HUES48 (cell line): ENCODE measurements around the gene PLA2G10.
"Not testable (repeated sequence)": the region's sequence is repeated elsewhere in the genome, so short reads cannot be mapped to it uniquely, and the experiment has no call there.

Experiments
- H3K27ac ChIP-seq: one replicate; pipeline ENCODE4 v1.7.0; 2013; ENCODE audit warnings: low read depth, low read length, inconsistent platforms
- H3K27me3 ChIP-seq: 2 replicates; pipeline ENCODE4 v1.6.1; 2013; ENCODE audit warnings: mild to moderate bottlenecking, low read length; ENCODE audit not compliant: control insufficient read depth, insufficient read depth
- H3K36me3 ChIP-seq: 2 replicates; pipeline ENCODE4 v1.6.1; 2013; ENCODE audit warnings: low read length; ENCODE audit not compliant: control insufficient read depth, insufficient read depth
- H3K4me1 ChIP-seq: 2 replicates; pipeline ENCODE4 v1.6.1; 2013; ENCODE audit warnings: mild to moderate bottlenecking, low read length; ENCODE audit not compliant: control insufficient read depth, insufficient read depth
- H3K4me3 ChIP-seq: 2 replicates; pipeline ENCODE4 v1.5.1; 2013; ENCODE audit warnings: mild to moderate bottlenecking, low read depth, low read length
- H3K9ac ChIP-seq: 2 replicates; pipeline ENCODE4 v1.6.1; 2013; ENCODE audit warnings: mild to moderate bottlenecking, low read depth, low read length, moderate library complexity
- H3K9me3 ChIP-seq: 2 replicates; pipeline ENCODE4 v1.6.1; 2013; ENCODE audit warnings: low read length; ENCODE audit not compliant: control insufficient read depth, insufficient read depth

Gene PLA2G10, protein sequence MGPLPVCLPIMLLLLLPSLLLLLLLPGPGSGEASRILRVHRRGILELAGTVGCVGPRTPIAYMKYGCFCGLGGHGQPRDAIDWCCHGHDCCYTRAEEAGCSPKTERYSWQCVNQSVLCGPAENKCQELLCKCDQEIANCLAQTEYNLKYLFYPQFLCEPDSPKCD

DNA sequence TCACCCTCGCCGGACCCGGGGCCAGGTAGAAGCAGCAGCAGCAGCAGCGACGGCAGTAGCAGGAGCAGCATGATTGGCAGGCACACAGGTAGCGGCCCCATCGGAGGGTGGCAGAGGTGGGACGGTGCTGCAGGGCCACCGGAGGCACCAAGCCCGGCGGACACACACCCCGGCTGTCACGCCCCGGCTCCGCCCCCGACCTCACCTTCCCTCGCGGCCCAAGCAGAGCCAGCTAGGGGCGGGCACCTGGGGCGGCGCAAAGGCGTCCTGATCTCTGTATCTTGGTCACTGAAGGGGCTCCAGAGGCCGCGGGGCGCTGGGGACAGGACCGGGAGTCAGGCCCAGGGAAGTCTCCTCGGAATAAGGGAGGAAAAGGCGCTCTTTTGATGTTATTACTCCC, at the start of gene PLA2G10:
PLA2G10 (minus strand) TSS at position 180 of the 400 bp plus-strand sequence; CDS start at position 101, 79 bp downstream.
- H3K9ac ChIP-seq, H3K4me1 ChIP-seq, H3K27me3 ChIP-seq, H3K9me3 ChIP-seq, H3K27ac ChIP-seq, H3K4me3 ChIP-seq, H3K36me3 ChIP-seq: not testable (repeated sequence)

DNA sequence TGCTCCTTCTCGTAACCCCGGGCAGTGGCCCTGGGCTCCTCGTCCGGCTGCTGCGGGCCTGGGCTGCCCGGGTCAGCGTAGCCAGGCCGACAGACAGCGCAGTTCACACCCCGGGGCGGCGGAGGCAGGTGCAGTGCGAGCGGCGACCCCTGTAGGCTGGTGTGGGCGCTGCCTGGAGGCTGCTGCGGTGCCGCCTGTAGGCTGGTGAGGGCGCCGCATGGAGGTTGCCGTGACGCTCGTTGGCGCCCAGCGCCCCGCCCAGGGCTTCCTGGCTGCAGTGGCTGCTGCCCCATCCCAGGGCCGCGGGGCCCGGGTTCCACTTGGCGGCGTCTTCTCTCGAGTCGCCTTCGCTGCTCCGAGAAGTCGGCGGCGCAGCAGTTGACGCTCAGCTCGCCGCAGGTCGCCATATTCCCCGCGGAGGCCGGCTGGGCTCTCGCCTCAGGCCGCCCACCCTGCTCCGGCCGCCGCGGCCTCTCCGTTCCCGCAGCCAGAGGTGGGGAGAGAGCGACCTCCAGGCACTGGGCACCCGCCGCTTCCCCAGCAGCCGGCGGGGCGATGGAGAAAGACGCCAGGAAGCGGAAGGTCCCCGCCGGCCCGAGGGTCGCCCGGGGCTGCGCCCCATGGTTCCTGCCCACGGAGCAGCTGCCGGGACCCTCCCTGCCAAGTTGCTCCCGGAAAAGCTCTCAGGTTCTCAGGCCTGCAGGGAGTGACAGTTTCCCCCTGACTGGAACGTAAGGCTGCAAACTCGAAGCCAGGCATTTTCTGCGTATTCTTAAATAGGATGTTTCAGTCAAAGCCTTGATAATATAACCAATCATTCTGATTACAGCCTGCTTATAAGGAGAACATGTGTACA, 48.4 kb upstream of the PLA2G10 start, which contains the start of gene NPIPA2:
NPIPA2 (plus strand) TSS at position 261 of the 856 bp plus-strand sequence. CDS start 5,533 bp downstream, outside the sequence.
- not testable (repeated sequence) for H3K36me3 ChIP-seq, H3K9me3 ChIP-seq

DNA sequence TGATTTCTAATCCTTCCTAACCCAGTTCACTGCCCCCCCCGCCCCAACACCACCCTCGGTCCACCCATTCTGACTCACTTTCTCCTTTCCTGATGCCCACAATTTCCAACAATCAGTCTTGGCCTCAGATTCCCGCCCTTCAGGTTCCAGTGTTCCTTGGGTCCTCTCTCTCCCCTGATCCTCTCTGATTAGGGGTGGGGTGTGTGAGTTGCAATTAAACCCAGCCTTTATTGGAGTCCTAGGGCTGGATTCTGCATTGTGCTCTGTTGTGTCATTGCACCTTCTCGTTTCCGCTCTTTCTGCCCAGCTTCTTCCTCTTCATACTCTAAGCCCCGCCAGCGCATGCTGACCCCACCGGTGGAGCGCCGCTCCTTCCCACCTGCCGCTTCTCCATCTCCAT, 47.7 kb upstream of the PLA2G10 start:
- H3K9ac ChIP-seq, H3K4me3 ChIP-seq, H3K4me1 ChIP-seq: not testable (repeated sequence)

More for the DNA sequence above, 48.4 kb upstream of the PLA2G10 start, which contains the start of gene NPIPA2:
- H3K4me3 ChIP-seq, H3K4me1 ChIP-seq, H3K27me3 ChIP-seq, H3K27ac ChIP-seq, H3K9ac ChIP-seq: not testable (repeated sequence)

DNA sequence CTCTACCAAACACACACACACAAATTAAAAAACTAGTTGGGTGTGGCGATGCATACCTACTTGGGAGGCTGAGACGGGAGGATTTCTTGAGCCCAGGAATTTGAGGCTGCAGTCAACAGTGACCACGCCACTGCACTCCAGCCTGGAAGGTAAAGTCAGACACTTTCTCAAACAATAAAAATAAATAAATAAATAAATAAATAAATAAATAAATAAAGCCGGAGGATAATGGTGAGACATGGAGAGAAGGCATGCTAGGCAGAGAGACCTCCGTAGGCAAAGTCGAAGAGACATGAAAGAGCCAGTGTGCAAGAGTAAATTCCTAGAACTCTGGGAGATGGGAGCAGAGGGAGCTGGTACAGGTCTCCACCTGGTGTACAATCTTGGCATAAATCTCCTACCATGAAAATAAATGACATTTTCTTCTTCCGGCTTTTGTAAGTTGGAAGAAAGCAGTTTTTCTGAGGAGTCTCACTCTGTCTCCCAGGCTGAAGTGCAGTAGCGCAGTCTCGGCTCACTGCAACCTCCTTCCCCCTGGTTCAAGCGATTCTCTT, 46.8 kb upstream of the PLA2G10 start:
- H3K4me1 ChIP-seq, H3K27me3 ChIP-seq, H3K9ac ChIP-seq, H3K4me3 ChIP-seq, H3K9me3 ChIP-seq, H3K36me3 ChIP-seq, H3K27ac ChIP-seq: not testable (repeated sequence)

More for the DNA sequence above, 47.7 kb upstream of the PLA2G10 start:
- H3K27me3 ChIP-seq, H3K36me3 ChIP-seq, H3K9me3 ChIP-seq, H3K27ac ChIP-seq: not testable (repeated sequence)

DNA sequence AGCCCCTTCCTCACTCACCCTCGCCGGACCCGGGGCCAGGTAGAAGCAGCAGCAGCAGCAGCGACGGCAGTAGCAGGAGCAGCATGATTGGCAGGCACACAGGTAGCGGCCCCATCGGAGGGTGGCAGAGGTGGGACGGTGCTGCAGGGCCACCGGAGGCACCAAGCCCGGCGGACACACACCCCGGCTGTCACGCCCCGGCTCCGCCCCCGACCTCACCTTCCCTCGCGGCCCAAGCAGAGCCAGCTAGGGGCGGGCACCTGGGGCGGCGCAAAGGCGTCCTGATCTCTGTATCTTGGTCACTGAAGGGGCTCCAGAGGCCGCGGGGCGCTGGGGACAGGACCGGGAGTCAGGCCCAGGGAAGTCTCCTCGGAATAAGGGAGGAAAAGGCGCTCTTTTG, 39.1 kb upstream of the PLA2G10 start:
- not testable (repeated sequence) for H3K9me3 ChIP-seq, H3K4me1 ChIP-seq, H3K27ac ChIP-seq, H3K9ac ChIP-seq, H3K4me3 ChIP-seq, H3K36me3 ChIP-seq, H3K27me3 ChIP-seq

DNA sequence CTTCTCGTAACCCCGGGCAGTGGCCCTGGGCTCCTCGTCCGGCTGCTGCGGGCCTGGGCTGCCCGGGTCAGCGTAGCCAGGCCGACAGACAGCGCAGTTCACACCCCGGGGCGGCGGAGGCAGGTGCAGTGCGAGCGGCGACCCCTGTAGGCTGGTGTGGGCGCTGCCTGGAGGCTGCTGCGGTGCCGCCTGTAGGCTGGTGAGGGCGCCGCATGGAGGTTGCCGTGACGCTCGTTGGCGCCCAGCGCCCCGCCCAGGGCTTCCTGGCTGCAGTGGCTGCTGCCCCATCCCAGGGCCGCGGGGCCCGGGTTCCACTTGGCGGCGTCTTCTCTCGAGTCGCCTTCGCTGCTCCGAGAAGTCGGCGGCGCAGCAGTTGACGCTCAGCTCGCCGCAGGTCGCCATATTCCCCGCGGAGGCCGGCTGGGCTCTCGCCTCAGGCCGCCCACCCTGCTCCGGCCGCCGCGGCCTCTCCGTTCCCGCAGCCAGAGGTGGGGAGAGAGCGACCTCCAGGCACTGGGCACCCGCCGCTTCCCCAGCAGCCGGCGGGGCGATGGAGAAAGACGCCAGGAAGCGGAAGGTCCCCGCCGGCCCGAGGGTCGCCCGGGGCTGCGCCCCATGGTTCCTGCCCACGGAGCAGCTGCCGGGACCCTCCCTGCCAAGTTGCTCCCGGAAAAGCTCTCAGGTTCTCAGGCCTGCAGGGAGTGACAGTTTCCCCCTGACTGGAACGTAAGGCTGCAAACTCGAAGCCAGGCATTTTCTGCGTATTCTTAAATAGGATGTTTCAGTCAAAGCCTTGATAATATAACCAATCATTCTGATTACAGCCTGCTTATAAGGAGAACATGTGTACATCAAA, 9.3 kb upstream of the PLA2G10 start, which contains the start of gene NPIPA3:
NPIPA3 (plus strand) TSS at position 256 of the 856 bp plus-strand sequence. CDS start 5,533 bp downstream, outside the sequence.
- not testable (repeated sequence) for H3K27me3 ChIP-seq, H3K9me3 ChIP-seq, H3K9ac ChIP-seq, H3K4me3 ChIP-seq, H3K36me3 ChIP-seq, H3K27ac ChIP-seq, H3K4me1 ChIP-seq

DNA sequence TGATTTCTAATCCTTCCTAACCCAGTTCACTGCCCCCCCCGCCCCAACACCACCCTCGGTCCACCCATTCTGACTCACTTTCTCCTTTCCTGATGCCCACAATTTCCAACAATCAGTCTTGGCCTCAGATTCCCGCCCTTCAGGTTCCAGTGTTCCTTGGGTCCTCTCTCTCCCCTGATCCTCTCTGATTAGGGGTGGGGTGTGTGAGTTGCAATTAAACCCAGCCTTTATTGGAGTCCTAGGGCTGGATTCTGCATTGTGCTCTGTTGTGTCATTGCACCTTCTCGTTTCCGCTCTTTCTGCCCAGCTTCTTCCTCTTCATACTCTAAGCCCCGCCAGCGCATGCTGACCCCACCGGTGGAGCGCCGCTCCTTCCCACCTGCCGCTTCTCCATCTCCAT, 8.6 kb upstream of the PLA2G10 start:
- H3K9me3 ChIP-seq, H3K27ac ChIP-seq: not testable (repeated sequence)

DNA sequence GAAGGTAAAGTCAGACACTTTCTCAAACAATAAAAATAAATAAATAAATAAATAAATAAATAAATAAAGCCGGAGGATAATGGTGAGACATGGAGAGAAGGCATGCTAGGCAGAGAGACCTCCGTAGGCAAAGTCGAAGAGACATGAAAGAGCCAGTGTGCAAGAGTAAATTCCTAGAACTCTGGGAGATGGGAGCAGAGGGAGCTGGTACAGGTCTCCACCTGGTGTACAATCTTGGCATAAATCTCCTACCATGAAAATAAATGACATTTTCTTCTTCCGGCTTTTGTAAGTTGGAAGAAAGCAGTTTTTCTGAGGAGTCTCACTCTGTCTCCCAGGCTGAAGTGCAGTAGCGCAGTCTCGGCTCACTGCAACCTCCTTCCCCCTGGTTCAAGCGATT, 7.8 kb upstream of the PLA2G10 start:
- not testable (repeated sequence) for H3K27me3 ChIP-seq, H3K4me1 ChIP-seq, H3K36me3 ChIP-seq, H3K9ac ChIP-seq, H3K9me3 ChIP-seq, H3K27ac ChIP-seq, H3K4me3 ChIP-seq

More for the DNA sequence above, 8.6 kb upstream of the PLA2G10 start:
- H3K9ac ChIP-seq, H3K36me3 ChIP-seq, H3K27me3 ChIP-seq, H3K4me3 ChIP-seq, H3K4me1 ChIP-seq: not testable (repeated sequence)

DNA sequence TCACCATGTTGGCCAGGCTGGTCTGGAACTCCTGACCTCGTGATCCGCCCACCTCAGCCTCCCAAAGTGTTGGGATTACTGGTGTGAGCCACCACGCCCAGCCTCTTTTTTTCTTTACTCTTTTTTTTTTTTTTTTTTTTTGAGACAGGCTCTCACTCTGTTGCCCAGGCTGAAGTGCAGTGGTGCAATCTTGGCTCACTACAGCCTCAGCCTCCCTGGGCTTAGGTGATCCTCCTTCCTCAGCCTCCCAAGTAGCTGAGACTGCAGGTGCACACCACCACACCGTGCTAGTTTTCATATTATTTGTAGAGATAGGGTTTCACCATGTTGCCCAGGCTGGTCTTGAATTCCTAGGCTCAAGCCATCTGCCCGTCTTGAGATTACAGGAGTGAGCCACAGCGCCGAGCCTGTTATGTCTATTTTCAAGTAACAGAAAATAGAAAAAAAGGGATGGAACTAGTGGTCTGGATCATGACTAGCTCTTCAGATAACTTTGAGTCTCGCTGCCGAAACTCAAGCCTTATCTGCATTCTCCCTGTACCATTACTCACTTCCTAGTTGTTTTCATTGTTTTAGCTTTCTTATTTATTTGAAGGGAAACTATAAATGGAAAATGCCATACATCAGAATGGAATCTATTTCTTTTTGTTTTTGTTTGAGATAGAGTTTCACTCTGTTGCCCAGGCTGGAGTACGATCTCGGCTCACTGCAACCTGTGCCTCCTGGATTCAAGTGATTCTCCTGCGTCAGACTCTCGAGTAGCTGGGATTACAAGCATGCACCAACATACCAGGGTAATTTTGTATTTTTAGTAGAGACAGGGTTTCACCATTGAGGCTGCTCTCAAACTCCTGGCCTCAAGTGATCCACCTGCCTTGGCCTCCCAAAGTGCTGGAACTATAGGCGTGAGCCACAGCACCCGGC, 8.0 kb downstream of the PLA2G10 start:
- H3K27ac ChIP-seq, H3K9me3 ChIP-seq, H3K4me1 ChIP-seq, H3K9ac ChIP-seq, H3K27me3 ChIP-seq, H3K36me3 ChIP-seq, H3K4me3 ChIP-seq: not testable (repeated sequence)

DNA sequence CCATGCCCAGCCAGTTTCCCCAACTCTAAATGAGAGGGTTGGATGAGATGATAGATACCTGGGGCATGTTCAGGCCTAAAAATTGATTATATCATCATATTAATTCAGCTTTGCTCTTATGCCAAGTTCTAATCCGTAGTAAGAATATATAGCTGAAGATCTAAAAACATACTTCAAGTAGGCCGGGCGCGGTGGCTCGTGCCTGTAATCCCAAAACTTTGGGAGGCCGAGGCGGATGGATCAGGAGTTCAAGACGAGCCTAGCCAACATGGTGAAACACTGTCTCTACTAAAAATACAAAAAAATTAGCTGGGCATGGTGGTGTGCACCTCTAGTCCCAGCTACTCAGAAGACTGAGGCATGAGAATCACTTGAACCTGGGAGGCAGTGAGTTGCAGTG, 12.0 kb downstream of the PLA2G10 start:
- H3K9ac ChIP-seq = no peak overlapping the region
- H3K4me3 ChIP-seq = no peak overlapping the region
- no peaks in the 10 kb centered on the region for H3K4me1 ChIP-seq

More for the DNA sequence above, 12.0 kb downstream of the PLA2G10 start:
- no peaks in the 10 kb centered on the region for H3K36me3 ChIP-seq
- no peak overlapping the region for H3K27ac ChIP-seq
- H3K9me3 ChIP-seq = no peaks in the 10 kb centered on the region
- H3K27me3 ChIP-seq = no peaks in the 10 kb centered on the region
